ENCODE data around the gene GATAD2A. TPM values are rescaled to one million over a fixed set of nuclear protein-coding genes. Genes with fewer than 3 reads are reported as not detected.

GATAD2A gene
- total RNA-seq, 4 donors from 2014 or later = 67.8 to 99.9 (median 79.8) TPM

DNA sequence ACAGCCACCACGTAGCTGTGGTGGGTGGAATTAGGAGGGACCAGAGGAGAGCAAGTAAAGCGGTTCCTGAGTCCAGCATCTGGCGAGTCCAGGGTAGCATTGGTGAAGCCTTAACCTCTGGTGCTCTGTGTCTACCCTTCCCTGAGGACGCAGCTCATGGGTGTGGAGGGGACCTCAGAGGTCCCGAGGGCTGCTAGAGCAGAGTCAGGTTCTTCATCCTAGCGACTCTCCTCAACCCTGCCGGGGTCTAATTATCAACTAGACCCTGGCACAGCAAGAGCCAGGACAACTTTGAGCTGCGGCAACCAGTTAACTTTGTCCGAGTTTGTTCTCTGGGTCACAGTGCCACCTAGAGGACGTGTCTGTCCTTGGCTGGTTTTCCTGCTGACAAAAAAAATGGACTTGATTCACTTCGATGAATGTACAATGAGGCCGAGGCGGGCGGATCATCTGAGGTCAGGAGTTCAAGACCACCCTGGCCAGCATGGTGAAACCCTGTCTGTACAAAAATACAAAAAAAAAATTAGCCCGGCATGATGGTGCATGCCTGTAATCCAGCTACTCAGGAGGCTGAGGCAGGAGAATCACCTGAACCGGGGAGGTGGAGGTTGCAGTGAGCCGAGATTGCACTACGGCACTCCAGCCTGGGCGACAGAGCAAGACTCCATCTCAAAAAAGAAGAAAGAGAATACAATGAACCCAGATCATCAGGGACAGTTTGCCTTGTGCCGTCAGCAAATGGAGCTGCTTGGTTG lies 84.9 kb downstream of the GATAD2A start:
- H3K27ac ChIP-seq = peak overlapping the region; percentile 70 to 88 (median 76)
- H3K4me3 ChIP-seq = no peak overlapping the region
- peak; percentile 75 to 92 (median 81) for DNase-seq
- H3K9me3 ChIP-seq = no peaks in the 10 kb centered on the region
- H3K27me3 ChIP-seq = no peaks in the 10 kb centered on the region
- TF ChIP-seq, protein P1, sequence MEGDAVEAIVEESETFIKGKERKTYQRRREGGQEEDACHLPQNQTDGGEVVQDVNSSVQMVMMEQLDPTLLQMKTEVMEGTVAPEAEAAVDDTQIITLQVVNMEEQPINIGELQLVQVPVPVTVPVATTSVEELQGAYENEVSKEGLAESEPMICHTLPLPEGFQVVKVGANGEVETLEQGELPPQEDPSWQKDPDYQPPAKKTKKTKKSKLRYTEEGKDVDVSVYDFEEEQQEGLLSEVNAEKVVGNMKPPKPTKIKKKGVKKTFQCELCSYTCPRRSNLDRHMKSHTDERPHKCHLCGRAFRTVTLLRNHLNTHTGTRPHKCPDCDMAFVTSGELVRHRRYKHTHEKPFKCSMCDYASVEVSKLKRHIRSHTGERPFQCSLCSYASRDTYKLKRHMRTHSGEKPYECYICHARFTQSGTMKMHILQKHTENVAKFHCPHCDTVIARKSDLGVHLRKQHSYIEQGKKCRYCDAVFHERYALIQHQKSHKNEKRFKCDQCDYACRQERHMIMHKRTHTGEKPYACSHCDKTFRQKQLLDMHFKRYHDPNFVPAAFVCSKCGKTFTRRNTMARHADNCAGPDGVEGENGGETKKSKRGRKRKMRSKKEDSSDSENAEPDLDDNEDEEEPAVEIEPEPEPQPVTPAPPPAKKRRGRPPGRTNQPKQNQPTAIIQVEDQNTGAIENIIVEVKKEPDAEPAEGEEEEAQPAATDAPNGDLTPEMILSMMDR (IDR thresholded peaks at IDR 0.05) = peak; percentile 84 to 94 (median 90)
- no peak for TF ChIP-seq POLR2A (IDR thresholded peaks at IDR 0.05)
- H3K4me1 ChIP-seq = peaks cover 16 to 44% (median 23%) of the 10 kb centered on the region in 4 donors
- H3K36me3 ChIP-seq = peaks cover 0 to 36% (median 0%) of the 10 kb centered on the region in 3 donors

DNA sequence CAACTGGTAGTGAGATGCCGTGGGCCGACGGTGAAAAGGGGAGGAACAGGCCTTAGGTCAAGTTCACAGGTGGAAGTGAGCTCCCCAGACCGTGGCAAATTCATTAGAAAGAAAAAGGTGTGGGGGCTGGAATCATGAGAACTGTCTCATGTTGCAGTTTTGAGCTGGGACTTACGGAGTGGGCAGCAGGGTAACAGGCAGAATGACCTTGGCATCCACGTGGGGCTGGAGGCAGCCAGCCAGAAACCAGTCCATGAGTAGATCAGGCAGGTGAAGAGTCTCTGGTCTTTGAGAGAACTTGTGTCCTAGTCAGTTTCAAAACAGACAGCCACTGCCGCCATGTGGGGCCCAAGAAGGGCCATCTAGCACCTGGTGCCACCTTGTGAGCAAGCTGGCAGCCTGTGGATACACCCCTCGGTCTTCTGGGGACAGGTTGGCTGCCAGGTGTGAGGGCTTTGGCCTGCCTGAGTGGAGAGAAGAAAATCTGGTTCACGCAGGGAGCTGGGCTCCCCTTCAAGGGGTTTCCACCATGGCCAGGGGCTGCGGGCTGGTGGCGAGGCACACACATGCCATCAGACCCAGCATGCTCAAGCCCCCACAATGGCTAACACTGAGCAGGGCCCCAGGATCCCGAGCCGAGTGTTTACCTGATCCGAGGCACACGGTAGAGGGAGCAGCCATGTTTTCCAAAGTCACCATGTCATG lies 86.0 kb downstream of the GATAD2A start:
- no peak overlapping the region for H3K27ac ChIP-seq
- H3K27me3 ChIP-seq = no peaks in the 10 kb centered on the region
- peaks cover 0 to 44% (median 0%) of the 10 kb centered on the region in 3 donors for H3K36me3 ChIP-seq
- H3K4me1 ChIP-seq = peaks cover 16 to 43% (median 22%) of the 10 kb centered on the region in 4 donors
- TF ChIP-seq, protein P1 (IDR thresholded peaks at IDR 0.05) = no peak
- no peak for TF ChIP-seq POLR2A (IDR thresholded peaks at IDR 0.05)
- H3K4me3 ChIP-seq = no peak overlapping the region
- no peak for DNase-seq
- no peaks in the 10 kb centered on the region for H3K9me3 ChIP-seq

DNA sequence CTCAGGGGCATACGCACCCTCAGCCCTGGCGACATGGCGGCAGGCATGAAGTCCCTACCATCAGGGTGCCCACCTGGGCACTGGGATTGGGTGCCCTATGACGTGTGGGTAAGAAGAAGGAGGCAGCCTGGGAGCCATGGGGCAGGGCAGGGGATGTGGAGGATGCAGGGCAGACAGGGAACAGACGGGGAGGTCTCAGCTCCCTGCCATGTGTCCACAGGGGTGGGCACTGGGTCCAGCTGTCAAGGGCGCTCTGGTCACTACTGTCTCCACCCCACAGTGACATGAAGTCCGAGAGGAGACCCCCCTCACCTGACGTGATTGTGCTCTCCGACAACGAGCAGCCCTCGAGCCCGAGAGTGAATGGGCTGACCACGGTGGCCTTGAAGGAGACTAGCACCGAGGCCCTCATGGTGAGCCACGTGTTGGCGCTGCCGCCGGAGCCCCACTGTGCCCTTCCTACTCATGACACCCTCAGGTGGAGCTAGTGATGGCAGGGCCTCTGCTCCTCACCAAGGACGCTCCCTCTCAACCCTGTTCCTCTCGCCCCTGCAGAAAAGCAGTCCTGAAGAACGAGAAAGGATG lies 86.6 kb downstream of the GATAD2A start:
- Histone ChIP-seq H3K4me1 (peaks cover 16 to 37% (median 22%) of the 10 kb centered on the region in 4 donors), H3K36me3 (peaks cover 0 to 51% (median 0%) of the 10 kb centered on the region in 3 donors), H3K9me3 (no peaks in the 10 kb centered on the region), H3K4me3 (no peak overlapping the region), H3K27ac (no peak overlapping the region), H3K27me3 (no peaks in the 10 kb centered on the region)
- DNase-seq = no peak
- TF ChIP-seq, protein P1 (IDR thresholded peaks at IDR 0.05) = no peak
- TF ChIP-seq POLR2A (IDR thresholded peaks at IDR 0.05) = no peak

DNA sequence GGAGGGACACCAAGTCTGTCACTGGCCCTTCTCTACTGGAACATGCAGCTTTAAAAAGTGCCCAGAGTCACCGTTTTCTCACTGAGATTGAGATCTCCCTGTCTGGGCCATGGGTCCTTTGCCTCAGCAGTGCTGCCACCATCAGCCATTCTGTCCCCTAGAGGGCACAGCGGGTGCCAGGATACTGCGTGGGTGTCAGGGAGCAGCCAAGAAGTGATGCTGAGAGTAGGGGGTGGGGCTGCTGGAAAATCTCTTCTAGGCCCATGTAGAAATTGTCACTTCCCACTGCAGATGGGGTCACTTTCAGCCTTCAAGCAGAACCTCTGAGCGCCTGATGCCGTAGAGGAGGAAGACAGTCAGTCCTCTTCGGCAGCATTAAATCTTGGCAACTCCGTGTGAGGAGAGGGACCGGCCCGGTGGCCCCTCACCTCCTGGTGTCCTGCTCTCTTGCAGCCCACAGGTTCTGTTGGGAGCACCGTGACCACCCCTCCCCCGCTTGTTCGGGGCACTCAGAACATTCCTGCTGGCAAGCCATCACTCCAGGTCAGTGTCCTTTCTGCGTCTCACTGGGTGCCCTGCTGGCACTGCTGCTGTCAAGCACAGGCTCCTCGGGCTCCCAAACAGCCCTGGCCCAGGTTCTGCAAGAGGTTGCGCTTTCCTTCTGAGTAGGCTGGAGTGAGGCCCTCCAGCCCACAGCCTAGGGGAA lies 88.5 kb downstream of the GATAD2A start:
- H3K27me3 ChIP-seq = no peaks in the 10 kb centered on the region
- H3K9me3 ChIP-seq = no peaks in the 10 kb centered on the region
- no peak for TF ChIP-seq POLR2A (IDR thresholded peaks at IDR 0.05)
- TF ChIP-seq, protein P1 (IDR thresholded peaks at IDR 0.05) = no peak
- H3K4me3 ChIP-seq = no peak overlapping the region
- no peak overlapping the region for H3K27ac ChIP-seq
- peaks cover 10 to 18% (median 11%) of the 10 kb centered on the region in 4 donors for H3K4me1 ChIP-seq
- DNase-seq = no peak
- H3K36me3 ChIP-seq = peaks cover 0 to 70% (median 0%) of the 10 kb centered on the region in 3 donors

All from Peyer's patch (tissue), 4 donors.